H1 (cell line): ENCODE measurements around the gene CDC42BPB.

ENCODE experiments used
- ASH2L ChIP-seq: fragments of 200-600, 300-600 bp; sonication (generic); IDR thresholded peaks from one replicate; pipeline ENCODE4 v1.7.1; 2017; ENCODE audit warnings: low read length
- CREB1 ChIP-seq: IDR thresholded peaks from 2 replicates; pipeline ENCODE4 v1.6.1; 2012; ENCODE audit warnings: inconsistent platforms
- EP300 ChIP-seq, 2 experiments: IDR thresholded peaks; 1 replicate in 1 of 2; 2 replicates in 1 of 2; pipeline ENCODE4 v1.6.1; 2011 to 2012; ENCODE audit warnings: low read depth in 2 of 2, low read length in 2 of 2, mild to moderate bottlenecking in 2 of 2, borderline replicate concordance in 1 of 2, inconsistent platforms in 1 of 2, moderate library complexity in 1 of 2
- GABPA ChIP-seq: IDR thresholded peaks from 2 replicates; pipeline ENCODE4 v1.6.1; 2011; ENCODE audit warnings: mild to moderate bottlenecking, low read length, moderate library complexity, borderline replicate concordance; ENCODE audit not compliant: insufficient read depth
- NANOG ChIP-seq: IDR thresholded peaks from 2 replicates; pipeline ENCODE4 v1.6.1; 2011; ENCODE audit warnings: low read length, low read depth, mild to moderate bottlenecking, inconsistent platforms; ENCODE audit not compliant: insufficient read depth, poor library complexity, severe bottlenecking
- POLR2A ChIP-seq, 2 experiments: IDR thresholded peaks; 1 replicate in 1 of 2; 2 replicates in 1 of 2; pipeline ENCODE4 v1.6.1; 2011; ENCODE audit warnings: low read depth in 2 of 2, low read length in 2 of 2, mild to moderate bottlenecking in 2 of 2; ENCODE audit errors: control extremely low read depth in 1 of 2
- POLR2AphosphoS5 ChIP-seq: IDR thresholded peaks from 2 replicates; pipeline ENCODE4 v1.6.1; 2011; ENCODE audit warnings: low read depth, low read length
- RFX5 ChIP-seq: IDR thresholded peaks from 2 replicates; pipeline ENCODE4 v1.6.1; 2011; ENCODE audit warnings: low read depth, low read length, improper control_type of control experiment, borderline replicate concordance
- SUZ12 ChIP-seq: fragments of 200-600 bp; sonication (generic); IDR thresholded peaks from 2 replicates; pipeline ENCODE4 v1.6.1; 2012; ENCODE audit warnings: mild to moderate bottlenecking, inconsistent platforms, low read length, moderate library complexity, mixed read lengths
- TF ChIP-seq, protein P1 (sequence below), 3 experiments: IDR thresholded peaks; 1 replicate in 2 of 3; 2 replicates in 1 of 3; pipeline versions ENCODE4 v1.5.1 to v1.6.1; 2011; ENCODE audit warnings: low read length in 3 of 3, mild to moderate bottlenecking in 3 of 3, inconsistent platforms in 2 of 3, low read depth in 1 of 3, moderate library complexity in 1 of 3; ENCODE audit not compliant: insufficient read depth in 1 of 3; ENCODE audit errors: control extremely low read depth in 1 of 3
- TF ChIP-seq, protein P2 (sequence below): IDR thresholded peaks from 2 replicates; pipeline ENCODE4 v1.6.1; 2011; ENCODE audit warnings: low read depth, mild to moderate bottlenecking, low read length; ENCODE audit not compliant: insufficient read depth
- TF ChIP-seq, protein P3 (sequence below): IDR thresholded peaks from 2 replicates; pipeline ENCODE4 v1.6.1; 2012; ENCODE audit warnings: low read length, inconsistent platforms

DNA sequence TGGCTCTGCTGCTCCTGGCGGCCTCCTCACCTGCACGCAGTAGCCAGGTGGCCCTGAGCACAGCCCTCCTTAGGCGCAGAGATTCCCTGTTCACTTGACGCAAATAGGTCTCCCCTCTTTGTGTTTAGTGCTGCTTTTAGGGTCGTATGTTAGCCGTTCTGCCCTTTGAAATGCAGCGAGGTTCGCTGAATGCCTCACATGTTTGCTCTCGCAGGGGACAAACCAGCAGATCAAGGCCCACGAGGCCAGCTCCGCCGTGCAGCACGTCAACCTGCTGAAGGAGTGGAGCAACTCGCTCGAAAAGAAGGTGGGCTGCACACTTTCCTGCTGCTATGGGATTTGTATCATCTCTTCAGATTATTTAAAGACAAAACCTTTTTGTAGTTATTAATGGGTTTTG lies 166.2 kb downstream of the CDC42BPB start:
- no peak for TF ChIP-seq EP300 (IDR thresholded peaks at IDR 0.05; ENCODE audit: borderline replicate concordance in 1 of 2, low read depth in 2 of 2, low read length in 2 of 2)
- TF ChIP-seq, protein P1, sequence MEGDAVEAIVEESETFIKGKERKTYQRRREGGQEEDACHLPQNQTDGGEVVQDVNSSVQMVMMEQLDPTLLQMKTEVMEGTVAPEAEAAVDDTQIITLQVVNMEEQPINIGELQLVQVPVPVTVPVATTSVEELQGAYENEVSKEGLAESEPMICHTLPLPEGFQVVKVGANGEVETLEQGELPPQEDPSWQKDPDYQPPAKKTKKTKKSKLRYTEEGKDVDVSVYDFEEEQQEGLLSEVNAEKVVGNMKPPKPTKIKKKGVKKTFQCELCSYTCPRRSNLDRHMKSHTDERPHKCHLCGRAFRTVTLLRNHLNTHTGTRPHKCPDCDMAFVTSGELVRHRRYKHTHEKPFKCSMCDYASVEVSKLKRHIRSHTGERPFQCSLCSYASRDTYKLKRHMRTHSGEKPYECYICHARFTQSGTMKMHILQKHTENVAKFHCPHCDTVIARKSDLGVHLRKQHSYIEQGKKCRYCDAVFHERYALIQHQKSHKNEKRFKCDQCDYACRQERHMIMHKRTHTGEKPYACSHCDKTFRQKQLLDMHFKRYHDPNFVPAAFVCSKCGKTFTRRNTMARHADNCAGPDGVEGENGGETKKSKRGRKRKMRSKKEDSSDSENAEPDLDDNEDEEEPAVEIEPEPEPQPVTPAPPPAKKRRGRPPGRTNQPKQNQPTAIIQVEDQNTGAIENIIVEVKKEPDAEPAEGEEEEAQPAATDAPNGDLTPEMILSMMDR (IDR thresholded peaks at IDR 0.05; ENCODE audit: control extremely low read depth in 1 of 3, insufficient read depth in 1 of 3, low read depth in 1 of 3, low read length in 3 of 3) = no peak
- no peak for TF ChIP-seq POLR2AphosphoS5
- TF ChIP-seq ASH2L = no peak
- TF ChIP-seq GABPA = no peak
- TF ChIP-seq, protein P2, sequence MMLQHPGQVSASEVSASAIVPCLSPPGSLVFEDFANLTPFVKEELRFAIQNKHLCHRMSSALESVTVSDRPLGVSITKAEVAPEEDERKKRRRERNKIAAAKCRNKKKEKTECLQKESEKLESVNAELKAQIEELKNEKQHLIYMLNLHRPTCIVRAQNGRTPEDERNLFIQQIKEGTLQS = no peak
- no peak for TF ChIP-seq RFX5
- TF ChIP-seq CREB1 = no peak
- TF ChIP-seq NANOG = no peak
- no peak for TF ChIP-seq SUZ12
- TF ChIP-seq, protein P3, sequence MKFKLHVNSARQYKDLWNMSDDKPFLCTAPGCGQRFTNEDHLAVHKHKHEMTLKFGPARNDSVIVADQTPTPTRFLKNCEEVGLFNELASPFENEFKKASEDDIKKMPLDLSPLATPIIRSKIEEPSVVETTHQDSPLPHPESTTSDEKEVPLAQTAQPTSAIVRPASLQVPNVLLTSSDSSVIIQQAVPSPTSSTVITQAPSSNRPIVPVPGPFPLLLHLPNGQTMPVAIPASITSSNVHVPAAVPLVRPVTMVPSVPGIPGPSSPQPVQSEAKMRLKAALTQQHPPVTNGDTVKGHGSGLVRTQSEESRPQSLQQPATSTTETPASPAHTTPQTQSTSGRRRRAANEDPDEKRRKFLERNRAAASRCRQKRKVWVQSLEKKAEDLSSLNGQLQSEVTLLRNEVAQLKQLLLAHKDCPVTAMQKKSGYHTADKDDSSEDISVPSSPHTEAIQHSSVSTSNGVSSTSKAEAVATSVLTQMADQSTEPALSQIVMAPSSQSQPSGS = no peak
- TF ChIP-seq POLR2A (IDR thresholded peaks at IDR 0.05; ENCODE audit: control extremely low read depth in 1 of 2, low read depth in 2 of 2, low read length in 2 of 2) = no peak
